Peyer's patch (tissue), 4 donors: ENCODE measurements around the gene OPTC.

ENCODE experiments used
- CTCF ChIP-seq, 6 experiments: fragments of 450-650 bp in 4 of 6; fragments of 200-600 bp in 2 of 6; sonication (generic) in 1 of 6; IDR thresholded peaks; one replicate each; pipeline ENCODE4 v1.5.1; 2017 to 2019; ENCODE audit warnings: antibody characterized with exemption in 6 of 6, mild to moderate bottlenecking in 3 of 6, moderate library complexity in 1 of 6
- POLR2A ChIP-seq, 2 donors: fragments of 450-650 bp; IDR thresholded peaks; one replicate each; pipeline ENCODE4 v1.5.1; 2017; ENCODE audit warnings: antibody characterized with exemption in 2 of 2, mild to moderate bottlenecking in 2 of 2, moderate library complexity in 2 of 2

GRCh38 chr1:203521812-203522211 is 27.9 kb downstream of the OPTC start:
- no peak for TF ChIP-seq POLR2A (IDR thresholded peaks at IDR 0.05)
- TF ChIP-seq CTCF (IDR thresholded peaks at IDR 0.05): no peak
